B cell (primary cell): ENCODE measurements around the gene IFI27L2. TPM values are rescaled to one million over a fixed set of nuclear protein-coding genes. Genes with fewer than 3 reads are reported as not detected.
"Not testable (repeated sequence)": the region's sequence is repeated elsewhere in the genome, so short reads cannot be mapped to it uniquely, and the experiment has no call there.

ENCODE experiments used
- ATAC-seq: fragments of 200-7000 bp; cut with Tn5 transposase; one replicate; pipeline ENCODE4 v1.10.0; 2021; ENCODE audit warnings: low read depth, mild to moderate bottlenecking, moderate number of reproducible peaks, moderate library complexity
- CTCF ChIA-PET: fragments of 350-600 bp; sonication (Branson Sonifier 250); formaldehyde crosslinking; loops from one replicate; lab custom pipeline; 2021; ENCODE audit warnings: antibody characterized with exemption, inconsistent platforms; lab: Charles Lee
- POLR2A ChIA-PET: fragments of 350-600 bp; sonication (Branson Sonifier 250); formaldehyde crosslinking; loops from one replicate; lab custom pipeline; 2021; ENCODE audit warnings: antibody characterized with exemption; lab: Charles Lee
- DNase-seq: peaks from one replicate; pipeline ENCODE4 v3.0.0; 2013
- H2AFZ ChIP-seq: 2 replicates; pipeline ENCODE4 v1.6.1; 2012; ENCODE audit warnings: mild to moderate bottlenecking, low read depth, low read length; ENCODE audit not compliant: insufficient read depth, poor library complexity, severe bottlenecking
- H3K27ac ChIP-seq, 2 donors: 1 replicate in 1 of 2; 2 replicates in 1 of 2; pipeline ENCODE4 v1.5.1; 2012 to 2013; ENCODE audit warnings: low read length in 2 of 2, mild to moderate bottlenecking in 2 of 2, moderate library complexity in 1 of 2
- H3K27me3 ChIP-seq, 4 experiments: fragments of 200-600 bp in 1 of 4; sonication (generic) in 1 of 4; replicated peaks in 1 of 4; 1 replicate in 2 of 4; 2 replicates in 2 of 4; pipeline versions ENCODE4 v1.6.1 to v1.7.0; 2013 to 2016; ENCODE audit warnings: low read length in 3 of 4, mild to moderate bottlenecking in 2 of 4, mixed read lengths in 1 of 4, moderate library complexity in 1 of 4; ENCODE audit not compliant: insufficient read depth in 4 of 4, control insufficient read depth in 3 of 4; ENCODE audit errors: control extremely low read depth in 1 of 4
- H3K36me3 ChIP-seq, 2 experiments: replicated peaks in 1 of 2; 1 replicate in 1 of 2; 2 replicates in 1 of 2; pipeline versions ENCODE4 v1.6.1 to v1.7.1; 2013; ENCODE audit warnings: low read length in 1 of 2; ENCODE audit not compliant: insufficient read depth in 2 of 2, control insufficient read depth in 1 of 2; ENCODE audit errors: control extremely low read depth in 1 of 2, extremely low read depth in 1 of 2
- H3K4me1 ChIP-seq, 2 donors: fragments of 200-600 bp in 1 of 2; sonication (generic) in 1 of 2; 1 replicate in 1 of 2; 2 replicates in 1 of 2; pipeline versions ENCODE4 v1.5.1 to v1.6.1; 2013 to 2017; ENCODE audit warnings: low read length in 2 of 2; ENCODE audit not compliant: control insufficient read depth in 2 of 2, insufficient read depth in 2 of 2
- H3K4me2 ChIP-seq: replicated peaks from 2 replicates; pipeline ENCODE3; 2012; ENCODE audit warnings: mild to moderate bottlenecking, low read depth, low read length; ENCODE audit not compliant: poor library complexity, severe bottlenecking
- H3K4me3 ChIP-seq, 5 experiments: fragments of 200-600 bp in 1 of 5; sonication (generic) in 1 of 5; 1 replicate in 3 of 5; 2 replicates in 2 of 5; pipeline versions ENCODE4 v1.5.1 to v1.7.0; 2011 to 2016; ENCODE audit warnings: low read length in 4 of 5, mild to moderate bottlenecking in 4 of 5, low read depth in 2 of 5, control low read depth in 1 of 5, moderate library complexity in 1 of 5; ENCODE audit not compliant: insufficient read depth in 1 of 5; ENCODE audit errors: control extremely low read depth in 1 of 5, extremely low read depth in 1 of 5
- H3K79me2 ChIP-seq: fragments of 200-600 bp; sonication (generic); one replicate; pipeline ENCODE4 v1.6.0; 2016; ENCODE audit warnings: low read length; ENCODE audit not compliant: control insufficient read depth, insufficient read depth
- H3K9ac ChIP-seq: fragments of 200-600 bp; sonication (generic); 2 replicates; pipeline ENCODE4 v1.6.1; 2017; ENCODE audit warnings: mild to moderate bottlenecking, low read length, moderate library complexity
- H3K9me3 ChIP-seq, 3 donors: one replicate each; pipeline versions ENCODE4 v1.6.1 to v1.7.1; 2013; ENCODE audit warnings: low read length in 2 of 3; ENCODE audit not compliant: control insufficient read depth in 2 of 3, insufficient read depth in 1 of 3; ENCODE audit errors: control extremely low read depth in 1 of 3
- H4K20me1 ChIP-seq: 2 replicates; pipeline ENCODE4 v1.6.0; 2012; ENCODE audit warnings: mild to moderate bottlenecking, low read length; ENCODE audit not compliant: insufficient read depth, control insufficient read depth, poor library complexity, severe bottlenecking
- H3K27ac Mint-ChIP-seq: one replicate; pipeline ENCODE4 v1.8.0; 2021; ENCODE audit warnings: mixed read lengths
- H3K27me3 Mint-ChIP-seq: one replicate; pipeline ENCODE4 v1.8.0; 2021; ENCODE audit warnings: mixed read lengths
- H3K4me1 Mint-ChIP-seq: one replicate; pipeline ENCODE4 v1.8.0; 2021; ENCODE audit warnings: mixed read lengths
- H3K4me3 Mint-ChIP-seq: one replicate; pipeline ENCODE4 v1.8.0; 2021; ENCODE audit warnings: mixed read lengths
- H3K9me3 Mint-ChIP-seq: one replicate; pipeline ENCODE4 v1.8.0; 2022; ENCODE audit warnings: mixed read lengths; ENCODE audit not compliant: insufficient read depth
- CTCF ChIP-seq: fragments of 200-600 bp; IDR thresholded peaks from one replicate; pipeline ENCODE4 v1.8.0; 2022; ENCODE audit warnings: antibody characterized with exemption, mild to moderate bottlenecking
- EZH2 ChIP-seq: IDR thresholded peaks from 2 replicates; pipeline ENCODE4 v1.6.1; 2012; ENCODE audit warnings: borderline replicate concordance, low read depth, mild to moderate bottlenecking, moderate library complexity, low read length; ENCODE audit not compliant: insufficient read depth, poor library complexity, severe bottlenecking
- WGBS: methylation state at CpG from one replicate; pipeline ENCODE4 v1.1.5; 2013; ENCODE audit warnings: missing lambda C conversion rate; ENCODE audit not compliant: insufficient coverage; 5-methylcytosine and 5-hydroxymethylcytosine counted together
- intact Hi-C: fragments of 100-400 bp; cut with micrococcal nuclease; formaldehyde crosslinking; loops from one replicate; pipeline ENCODE4 v1.10.0; 2022
- polyA plus RNA-seq: library from polyadenylated mRNA; depleted of rRNA; stranded (reverse); fragments of >200 nt; gene quantifications from 2 replicates; pipeline ENCODE4 v1.2.3, GENCODE V29; 2012
- total RNA-seq, 2 donors: library from RNA; stranded (reverse); fragments of 120-200 nt in 1 of 2; gene quantifications; 1 replicate in 1 of 2; 2 replicates in 1 of 2; pipeline versions ENCODE4 v1.2.3 to v1.2.4, GENCODE V29; 2013 to 2022

IFI27L2 gene
- total and polyA plus RNA-seq, 2 donors (not counting 1 experiment from before 2014, with no cell fraction given), result 30.2 to 57.4 TPM

- Histone ChIP-seq H3K27me3 (peaks cover 0 to 5% (median 2%) of the 10 kb centered on the region in 4 experiments), H3K27ac (no peak overlapping the region), H3K4me1 (no peaks in the 10 kb centered on the region), H3K36me3 (no peaks in the 10 kb centered on the region), H4K20me1 (no peaks in the 10 kb centered on the region), H2AFZ (no peak overlapping the region), H3K9me3 (peaks cover 0 to 4% (median 0%) of the 10 kb centered on the region in 3 donors), H3K4me3 (no peak overlapping the region), H3K4me2 (no peak overlapping the region), H3K9ac (no peak overlapping the region), H3K79me2 (no peaks in the 10 kb centered on the region)
- DNase-seq (no peak), ATAC-seq (no peak)
- Mint-ChIP-seq H3K9me3 (no peaks in the 10 kb centered on the region), H3K4me1 (no peaks in the 10 kb centered on the region), H3K27me3 (peaks cover 53% of the 10 kb centered on the region), H3K27ac (no peak overlapping the region), H3K4me3 (no peak overlapping the region)
- TF ChIP-seq EZH2 (no peak), CTCF (no peak)
- POLR2A ChIA-PET, result no interaction called here
- CTCF ChIA-PET, result interaction anchor here (1.0 to 1.3 kb wide), 3 partner anchors 20 to 25 kb away, joined by 3 to 4 read pairs (median 3); no protein-coding TSS in a partner anchor
- intact Hi-C loops, result no loop called here
These were observed 27.8 kb upstream of the IFI27L2 start for GRCh38 chr14:94157197-94157596.

GRCh38 chr14:94156143-94156542 is 26.7 kb upstream of the IFI27L2 start:
- no CpG with 5 or more reads among the region's 1 CpG for WGBS
- CTCF ChIA-PET, result not testable (repeated sequence)

More at GRCh38 chr14:94156143-94156542, 26.7 kb upstream of the IFI27L2 start:
- H3K27me3 ChIP-seq, H3K27ac Mint-ChIP-seq, H3K4me3 Mint-ChIP-seq, intact Hi-C loops, H3K36me3 ChIP-seq, H2AFZ ChIP-seq, H3K4me2 ChIP-seq, H3K27ac ChIP-seq, H3K4me1 Mint-ChIP-seq, H3K4me3 ChIP-seq, DNase-seq, H3K4me1 ChIP-seq, H3K9me3 Mint-ChIP-seq, H3K9me3 ChIP-seq, H3K79me2 ChIP-seq, POLR2A ChIA-PET, ATAC-seq, H3K9ac ChIP-seq, H4K20me1 ChIP-seq: not testable (repeated sequence)
- peaks cover 61% of the 10 kb centered on the region for H3K27me3 Mint-ChIP-seq
